Activated effector memory CD4-positive, alpha-beta T cell treated with Interleukin-2 at 50 U/mL for 16 hours (primary cell): Measurements from ENCODE around the gene APOA1.
"Not testable (repeated sequence)": the region's sequence is repeated elsewhere in the genome, so short reads cannot be mapped to it uniquely, and the experiment has no call there.

ENCODE experiments used
- DNase-seq: peaks from one replicate; pipeline ENCODE4 v3.0.0-alpha.2; 2020

APOA1 gene

DNA sequence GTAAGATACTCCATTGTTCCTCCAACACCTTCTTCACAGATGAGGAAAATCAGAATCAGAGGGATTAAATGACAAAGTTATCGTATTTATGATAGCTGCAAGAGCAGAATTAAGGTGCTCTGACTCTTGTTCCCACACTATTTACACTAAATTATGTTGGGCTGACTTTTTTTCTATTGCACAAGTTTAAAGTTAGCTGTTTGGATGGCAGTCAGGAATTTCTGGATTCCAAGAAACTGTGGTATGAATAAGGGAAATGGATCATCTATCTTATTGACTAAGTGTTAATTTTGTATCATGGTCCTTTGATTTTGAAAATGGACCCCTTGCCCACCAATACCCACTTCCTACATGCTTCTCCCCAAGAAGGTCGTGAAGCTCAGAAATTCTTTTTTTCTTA is 19.9 kb upstream of the APOA1 start:
- DNase-seq = no peak

DNA sequence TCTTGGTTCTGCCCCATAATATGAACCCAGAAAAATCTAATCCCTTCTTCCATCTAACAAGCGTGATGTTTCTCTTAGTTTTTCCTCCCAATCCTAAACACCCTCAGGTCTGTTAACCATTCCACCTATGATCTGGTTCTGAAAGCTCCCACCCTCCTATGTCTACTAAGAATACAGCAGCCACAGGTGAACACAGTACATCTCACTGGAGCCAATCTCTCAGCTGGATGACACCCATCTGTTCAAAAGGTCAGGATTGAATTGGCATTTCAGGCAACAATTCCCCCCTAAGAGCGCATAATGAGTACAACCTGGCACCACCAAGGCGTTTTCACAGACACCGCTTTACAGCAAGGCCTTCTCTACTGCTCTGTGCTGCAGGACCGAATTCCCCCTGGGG is 19.0 kb upstream of the APOA1 start:
- DNase-seq = no peak

DNA sequence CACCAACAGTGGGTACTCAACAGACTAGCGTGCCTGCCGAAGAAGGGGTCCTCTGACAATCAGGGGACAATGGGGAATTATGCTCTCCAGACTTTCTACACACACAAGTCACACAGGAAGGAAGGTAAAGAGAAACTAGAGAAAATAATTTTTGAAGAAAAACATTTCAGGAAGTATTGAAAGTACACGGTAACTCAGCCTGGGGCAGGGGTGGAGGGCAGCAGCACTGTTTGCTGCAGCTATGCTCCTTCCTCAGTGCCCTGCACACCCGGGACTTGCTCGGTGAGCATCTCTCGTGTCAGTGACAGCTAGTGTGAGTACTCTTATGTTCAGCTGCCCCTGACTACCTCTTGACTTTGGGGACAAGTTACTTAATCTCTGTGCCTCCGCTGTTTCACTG is 18.0 kb upstream of the APOA1 start:
- no peak for DNase-seq

DNA sequence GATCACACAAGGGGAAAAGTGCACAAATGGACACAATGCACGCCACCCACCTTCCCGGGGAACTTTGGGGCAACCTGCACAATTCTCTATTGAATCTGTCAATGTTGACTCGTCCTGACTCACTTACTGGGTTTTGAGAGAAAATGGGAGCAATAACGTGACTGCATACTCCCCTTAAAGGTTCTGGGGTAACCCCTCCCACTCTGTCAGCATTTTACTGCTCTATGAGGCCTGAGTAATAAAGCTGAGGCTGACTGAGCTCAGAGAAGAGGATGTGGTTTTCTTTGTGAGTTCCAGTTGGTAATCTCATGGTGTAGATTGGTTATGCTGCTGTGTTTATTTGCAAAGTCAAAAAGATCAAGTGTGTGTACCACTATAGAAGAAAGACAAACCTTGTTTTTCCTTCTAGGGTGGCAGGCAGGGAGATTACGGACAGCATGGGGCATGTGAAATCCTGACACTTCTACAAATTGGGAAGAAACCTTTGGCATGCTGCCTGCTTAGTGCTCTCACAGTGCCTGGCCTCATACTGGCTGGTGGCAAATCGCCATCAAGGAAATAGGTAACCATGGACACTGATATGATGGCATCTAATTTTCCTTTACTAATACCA is 16.1 kb upstream of the APOA1 start:
- DNase-seq = peak; percentile 35

DNA sequence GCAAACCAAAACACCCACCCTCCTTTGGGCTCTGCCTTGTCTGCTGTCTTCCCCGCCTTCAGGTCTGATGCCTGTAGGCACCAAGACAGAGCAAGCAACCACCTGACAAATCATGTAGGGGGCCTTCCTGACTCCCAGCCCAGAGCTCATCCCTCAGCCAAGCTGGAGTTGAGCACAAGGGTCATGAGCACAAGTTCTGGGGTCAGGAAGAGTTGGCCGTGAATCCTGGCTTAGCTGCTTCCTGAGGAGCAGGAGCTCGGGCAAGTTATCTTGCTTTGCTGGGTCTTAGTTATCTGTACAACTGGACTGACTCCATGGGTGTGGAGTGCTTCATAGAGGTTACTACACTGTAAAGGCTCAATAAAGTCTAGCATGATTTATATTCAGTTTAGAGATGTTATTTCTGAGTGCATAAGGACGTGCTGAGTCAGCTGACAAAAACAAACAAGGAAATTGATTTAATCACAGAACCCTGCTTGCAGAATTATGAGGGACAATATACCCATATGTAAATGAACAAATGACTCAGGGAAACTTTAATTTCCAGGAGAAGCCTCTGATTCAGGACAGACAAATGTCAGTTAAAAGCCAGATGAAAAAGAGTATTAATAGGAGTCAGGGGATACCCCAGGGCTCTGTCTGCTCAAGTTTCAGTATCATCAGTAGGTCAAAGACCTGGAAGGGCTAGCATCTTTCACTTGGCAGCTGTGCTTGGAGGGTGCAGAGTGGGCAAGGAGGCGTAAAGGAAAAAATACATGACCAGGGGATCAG is 15.0 kb upstream of the APOA1 start:
- DNase-seq = no peak

GRCh38 chr11:116851626-116852025 is 14.2 kb upstream of the APOA1 start:
- DNase-seq = peak; percentile 27

- DNase-seq = no peak
These were observed 12.1 kb upstream of the APOA1 start for GRCh38 chr11:116849486-116849885.

- DNase-seq = no peak
These were observed 11.6 kb upstream of the APOA1 start for GRCh38 chr11:116849060-116849459.

DNA sequence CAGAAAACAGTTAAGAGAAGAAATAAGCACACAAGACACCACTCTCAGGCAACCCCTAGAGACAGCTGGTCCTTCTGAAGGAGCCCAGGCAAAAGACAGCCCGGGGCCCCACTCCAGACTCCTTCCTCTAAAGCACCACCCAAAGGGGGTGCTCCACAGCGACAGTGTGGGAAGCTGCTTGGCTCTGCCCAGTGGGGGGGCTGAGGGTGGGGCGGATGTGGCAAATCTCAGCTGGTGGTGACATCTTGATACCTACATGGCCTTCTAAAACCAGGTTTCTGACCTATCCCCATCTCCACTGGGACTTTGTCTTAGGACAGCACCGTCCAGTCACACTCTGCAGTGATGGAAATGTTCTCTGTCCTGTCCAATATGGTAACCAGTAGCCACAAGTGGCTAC is 10.2 kb upstream of the APOA1 start:
- no peak for DNase-seq

DNA sequence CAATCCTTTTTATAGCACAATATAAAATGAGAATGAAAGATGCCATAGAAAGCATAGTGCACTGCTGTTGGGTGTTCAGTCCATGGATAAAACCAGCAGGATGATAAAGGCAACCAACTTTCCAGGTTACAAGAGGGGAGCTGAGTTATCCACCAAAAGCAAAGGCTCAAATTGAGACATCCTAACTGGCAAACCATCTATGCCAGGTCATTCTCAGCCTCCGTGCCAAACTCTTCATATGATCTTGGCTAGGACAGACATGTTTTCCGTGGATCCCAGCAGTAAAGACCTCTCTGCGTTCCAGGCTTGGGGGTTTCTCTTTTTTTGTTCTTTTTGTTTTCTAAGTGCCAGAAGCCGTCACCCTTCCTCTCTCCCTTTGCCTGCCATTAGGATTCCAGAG is 7.3 kb upstream of the APOA1 start:
- no peak for DNase-seq

- DNase-seq = no peak
These were observed 6.2 kb upstream of the APOA1 start for GRCh38 chr11:116843661-116844060.

DNA sequence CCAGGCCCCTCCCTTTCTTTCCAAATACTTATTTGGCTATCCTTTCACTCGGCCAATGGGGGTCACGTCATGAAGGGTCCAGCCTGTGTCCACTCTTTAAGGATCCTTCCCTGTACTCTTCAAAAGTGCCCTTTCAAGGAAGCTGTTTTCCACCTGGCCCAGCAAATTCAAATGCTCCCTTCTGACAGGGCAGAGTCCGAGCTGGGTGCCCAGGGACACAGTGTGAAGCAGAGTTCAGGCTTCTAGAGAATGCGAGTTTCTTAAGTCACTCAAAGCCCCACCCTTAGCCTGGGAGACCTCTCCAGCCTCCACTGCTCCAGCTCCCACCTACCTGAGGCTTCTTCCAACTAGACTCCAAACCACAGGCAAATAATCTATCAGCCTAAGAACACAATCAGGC is 5.5 kb upstream of the APOA1 start:
- DNase-seq = no peak

DNA sequence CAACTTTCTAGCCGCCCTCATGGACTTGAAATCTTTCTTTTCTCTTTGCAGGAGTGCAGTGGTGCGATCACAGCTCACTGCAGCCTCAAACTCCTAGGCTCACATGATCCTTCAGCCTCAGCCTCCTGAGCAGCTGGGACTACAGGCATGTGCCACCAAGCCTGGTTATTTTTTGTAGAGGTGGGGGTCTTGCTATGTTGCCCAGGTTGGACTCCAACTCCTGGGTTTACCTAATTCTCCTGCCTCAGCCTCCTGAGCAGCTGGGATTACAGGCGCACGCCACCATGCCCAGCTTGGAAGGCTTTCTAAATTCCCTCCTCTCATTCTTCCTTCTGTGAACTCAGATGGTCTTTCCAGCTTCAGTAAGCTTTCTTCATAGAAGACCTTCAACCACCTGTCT is 4.7 kb upstream of the APOA1 start:
- no peak for DNase-seq

- DNase-seq = no peak
These were observed 3.4 kb upstream of the APOA1 start for GRCh38 chr11:116840746-116841296.

DNA sequence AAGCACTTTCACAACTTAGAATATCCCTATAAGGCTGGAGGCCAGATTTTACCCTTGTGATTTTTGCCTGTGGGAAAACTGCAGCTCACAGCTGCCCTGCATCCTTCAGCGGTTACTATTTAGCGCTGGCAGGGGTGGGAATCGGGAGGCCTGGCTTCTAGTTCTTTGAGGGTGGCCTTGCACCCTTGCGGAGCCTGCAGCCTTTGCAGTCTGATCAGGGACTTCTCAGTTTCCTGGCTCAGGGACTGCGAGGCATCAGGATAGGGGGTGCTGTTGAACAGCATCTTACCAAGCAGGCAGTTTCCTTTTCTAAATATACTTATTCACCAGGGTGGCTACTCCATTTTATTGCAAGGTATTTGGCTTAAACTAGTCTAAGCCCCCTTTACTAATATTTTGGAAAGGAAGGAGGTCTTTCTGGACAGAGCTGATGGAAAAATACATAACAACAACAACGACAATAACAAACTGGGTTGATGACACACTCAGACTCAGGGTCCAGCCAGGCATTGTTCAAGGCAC is 2.9 kb upstream of the APOA1 start:
- DNase-seq = no peak

DNA sequence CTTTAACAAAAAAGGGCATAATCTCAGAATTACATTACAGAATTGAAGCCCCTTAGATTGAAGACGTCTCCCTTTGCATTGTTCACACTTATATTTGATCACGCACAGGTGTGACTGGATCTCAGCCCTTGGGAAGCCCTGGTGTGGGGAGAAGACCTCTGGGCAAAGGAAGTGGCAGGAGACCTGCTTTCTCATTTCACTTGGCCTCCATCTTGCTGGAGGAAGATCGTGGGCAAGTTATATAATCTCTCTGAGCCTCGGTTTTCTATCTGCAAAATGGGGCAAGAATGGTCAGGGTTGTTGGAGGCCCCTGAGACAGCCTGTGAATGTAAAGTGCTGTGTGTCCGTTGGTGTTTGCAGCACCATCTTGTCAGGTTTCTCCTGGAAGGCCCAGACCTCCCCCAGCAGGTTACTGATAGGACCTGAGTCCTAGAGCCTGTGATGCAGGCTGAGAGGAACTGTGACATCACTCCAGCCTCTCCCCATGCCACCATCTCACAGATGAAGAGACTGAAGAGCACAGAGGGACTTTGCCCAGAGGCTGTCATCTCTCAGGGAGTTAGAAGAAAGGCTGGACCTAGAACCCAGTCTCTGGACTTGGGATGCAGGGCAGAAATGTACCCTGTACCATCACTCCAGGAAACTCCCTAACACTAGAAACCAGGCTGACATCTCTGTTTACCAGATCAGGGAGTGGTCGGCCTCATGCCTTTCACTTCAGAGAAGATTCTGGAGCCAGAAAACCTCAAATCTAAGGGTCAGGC is 1.1 kb upstream of the APOA1 start:
- no peak for DNase-seq

DNA sequence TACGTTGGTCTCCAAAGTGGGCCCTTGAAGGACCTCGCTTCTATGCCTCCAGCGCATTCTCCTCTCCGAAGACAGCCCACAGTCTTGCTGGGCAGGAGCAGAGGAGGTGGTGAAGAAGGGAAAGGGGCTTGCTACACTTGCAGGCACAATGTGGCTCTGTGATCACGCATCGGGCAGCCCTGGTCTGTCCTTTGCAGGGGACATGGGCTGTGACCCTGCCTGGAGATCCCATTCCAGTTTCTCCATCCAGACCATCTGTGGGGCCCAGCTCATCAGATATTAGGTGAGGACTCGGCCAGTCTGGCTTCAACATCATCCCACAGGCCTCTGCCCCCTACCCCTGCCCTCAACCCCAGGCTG is 810 bp downstream of the APOA1 start:
- no peak for DNase-seq

DNA sequence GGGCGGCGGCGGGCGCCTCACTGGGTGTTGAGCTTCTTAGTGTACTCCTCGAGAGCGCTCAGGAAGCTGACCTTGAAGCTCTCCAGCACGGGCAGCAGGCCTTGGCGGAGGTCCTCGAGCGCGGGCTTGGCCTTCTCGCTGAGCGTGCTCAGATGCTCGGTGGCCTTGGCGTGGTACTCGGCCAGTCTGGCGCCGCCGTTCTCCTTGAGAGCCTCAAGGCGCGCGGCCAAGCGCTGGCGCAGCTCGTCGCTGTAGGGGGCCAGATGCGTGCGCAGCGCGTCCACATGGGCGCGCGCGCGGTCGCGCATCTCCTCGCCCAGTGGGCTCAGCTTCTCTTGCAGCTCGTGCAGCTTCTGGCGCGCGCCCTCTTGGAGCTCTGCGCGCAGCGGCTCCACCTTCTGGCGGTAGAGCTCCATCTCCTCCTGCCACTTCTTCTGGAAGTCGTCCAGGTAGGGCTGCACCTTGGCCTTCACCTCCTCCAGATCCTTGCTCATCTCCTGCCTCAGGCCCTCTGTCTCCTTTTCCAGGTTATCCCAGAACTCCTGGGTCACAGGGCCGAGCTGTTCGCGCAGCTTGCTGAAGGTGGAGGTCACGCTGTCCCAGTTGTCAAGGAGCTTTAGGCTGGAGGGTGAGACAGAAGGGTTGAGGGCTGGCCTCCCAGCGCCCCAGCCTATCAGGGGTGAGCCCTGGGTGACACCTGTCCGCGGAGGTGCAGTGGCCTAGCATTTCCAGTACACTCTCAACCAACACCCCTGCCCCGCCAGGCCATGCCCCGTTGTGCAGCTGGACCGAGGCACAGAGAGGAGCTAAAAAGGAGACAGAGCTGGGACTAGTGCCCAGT is 1.4 kb downstream of the APOA1 start:
- peak; percentile 72 for DNase-seq

DNA sequence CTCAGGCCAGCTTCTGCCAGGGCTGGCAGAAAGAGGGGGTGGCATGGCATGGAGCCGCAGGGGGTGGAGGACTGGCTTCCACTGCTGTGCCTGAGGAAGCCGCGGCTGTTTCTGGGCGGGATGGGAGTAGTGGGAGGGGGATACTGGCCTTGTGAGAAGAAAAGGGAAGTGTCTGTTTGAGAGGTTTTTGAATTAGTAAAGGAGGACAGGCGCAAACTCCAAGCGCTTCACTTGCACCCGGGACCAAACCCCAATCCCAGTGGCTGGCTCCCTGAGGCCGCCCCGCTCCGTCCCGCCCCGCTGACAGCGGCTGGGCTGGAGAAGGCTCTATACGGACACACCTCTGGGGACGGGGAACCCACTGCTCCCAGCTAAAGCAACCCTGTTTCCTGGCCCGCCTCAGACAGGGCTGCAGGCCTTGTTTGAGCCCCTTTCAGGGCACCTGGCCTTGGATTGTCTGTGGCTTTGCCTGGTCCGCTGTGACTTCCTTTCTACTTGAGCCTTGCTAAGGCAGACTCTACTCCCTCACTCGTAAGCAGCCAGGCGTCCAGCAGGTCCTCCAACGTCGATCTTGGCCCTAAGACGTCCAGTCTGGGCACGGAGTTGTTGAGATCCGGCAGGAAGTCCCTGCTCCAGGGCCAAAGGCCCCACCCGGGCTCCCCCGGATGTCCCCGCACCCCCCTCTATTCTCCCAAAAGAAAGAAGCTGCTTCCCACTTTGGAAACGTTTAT is 2.2 kb downstream of the APOA1 start:
- DNase-seq = no peak

GRCh38 chr11:116834535-116835041 is 2.8 kb downstream of the APOA1 start:
- not testable (repeated sequence) for DNase-seq

GRCh38 chr11:116833816-116834534 is 3.4 kb downstream of the APOA1 start:
- no peak for DNase-seq
